ENCODE data around the gene TIAM1.

DNA sequence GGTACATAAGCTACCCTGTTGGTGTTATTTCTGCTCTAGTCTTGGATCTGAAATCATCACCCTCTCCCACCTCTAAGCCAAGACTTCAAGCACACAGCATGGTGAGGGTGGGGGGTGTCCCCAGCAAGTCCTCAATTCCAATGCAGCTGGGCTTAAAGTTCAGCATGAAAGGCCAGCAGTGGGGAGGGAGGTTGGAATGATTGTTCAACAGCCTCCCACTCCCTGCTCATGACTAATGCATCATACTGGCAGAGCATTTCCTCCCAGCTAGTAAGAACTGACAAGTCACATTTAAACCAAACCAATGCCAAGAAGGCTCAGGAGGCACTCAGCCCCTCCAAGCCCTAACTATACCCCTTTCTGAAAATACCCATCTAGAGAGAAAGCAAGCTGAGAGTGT, 50.1 kb downstream of the TIAM1 start:
- TF ChIP-seq POLR2A (IDR thresholded peaks at IDR 0.05), result no peak
- TF ChIP-seq, protein P1, sequence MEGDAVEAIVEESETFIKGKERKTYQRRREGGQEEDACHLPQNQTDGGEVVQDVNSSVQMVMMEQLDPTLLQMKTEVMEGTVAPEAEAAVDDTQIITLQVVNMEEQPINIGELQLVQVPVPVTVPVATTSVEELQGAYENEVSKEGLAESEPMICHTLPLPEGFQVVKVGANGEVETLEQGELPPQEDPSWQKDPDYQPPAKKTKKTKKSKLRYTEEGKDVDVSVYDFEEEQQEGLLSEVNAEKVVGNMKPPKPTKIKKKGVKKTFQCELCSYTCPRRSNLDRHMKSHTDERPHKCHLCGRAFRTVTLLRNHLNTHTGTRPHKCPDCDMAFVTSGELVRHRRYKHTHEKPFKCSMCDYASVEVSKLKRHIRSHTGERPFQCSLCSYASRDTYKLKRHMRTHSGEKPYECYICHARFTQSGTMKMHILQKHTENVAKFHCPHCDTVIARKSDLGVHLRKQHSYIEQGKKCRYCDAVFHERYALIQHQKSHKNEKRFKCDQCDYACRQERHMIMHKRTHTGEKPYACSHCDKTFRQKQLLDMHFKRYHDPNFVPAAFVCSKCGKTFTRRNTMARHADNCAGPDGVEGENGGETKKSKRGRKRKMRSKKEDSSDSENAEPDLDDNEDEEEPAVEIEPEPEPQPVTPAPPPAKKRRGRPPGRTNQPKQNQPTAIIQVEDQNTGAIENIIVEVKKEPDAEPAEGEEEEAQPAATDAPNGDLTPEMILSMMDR (IDR thresholded peaks at IDR 0.05), result no peak

Measured in stomach (tissue), 4 donors.